SU-DHL-6 (cell line): ENCODE data around the gene SOS1.

ENCODE experiments used
- CTCF ChIP-seq: fragments of 200-600 bp; sonication (generic); IDR thresholded peaks from one replicate; pipeline ENCODE4 v1.5.1; 2017; ENCODE audit warnings: antibody characterized with exemption, mild to moderate bottlenecking, low read length, moderate library complexity; ENCODE audit not compliant: insufficient read depth, poor library complexity, severe bottlenecking
- EZH2phosphoT487 ChIP-seq: fragments of 200-600 bp; sonication (generic), shearing (Covaris generic); conservative IDR thresholded peaks from 2 replicates; pipeline ENCODE4 v1.6.1; 2018; ENCODE audit warnings: mild to moderate bottlenecking, antibody characterized with exemption, low read length, moderate library complexity, mixed read lengths

GRCh38 chr2:39015424-39015823, 105.4 kb downstream of the SOS1 start:
- TF ChIP-seq CTCF (no peak), EZH2phosphoT487 (no peak)
